Stimulated activated CD4-positive, alpha-beta T cell treated with anti-CD3 and anti-CD28 coated beads, TNF-alpha, amount 100 ng/mL, for 24 hours (primary cell): ENCODE measurements around the gene CSTA.

ENCODE experiments used
- DNase-seq, 3 experiments: peaks; one replicate each; pipeline ENCODE4 v3.0.0-alpha.2; 2020; ENCODE audit warnings: low read depth in 3 of 3

CSTA gene, protein sequence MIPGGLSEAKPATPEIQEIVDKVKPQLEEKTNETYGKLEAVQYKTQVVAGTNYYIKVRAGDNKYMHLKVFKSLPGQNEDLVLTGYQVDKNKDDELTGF

DNA sequence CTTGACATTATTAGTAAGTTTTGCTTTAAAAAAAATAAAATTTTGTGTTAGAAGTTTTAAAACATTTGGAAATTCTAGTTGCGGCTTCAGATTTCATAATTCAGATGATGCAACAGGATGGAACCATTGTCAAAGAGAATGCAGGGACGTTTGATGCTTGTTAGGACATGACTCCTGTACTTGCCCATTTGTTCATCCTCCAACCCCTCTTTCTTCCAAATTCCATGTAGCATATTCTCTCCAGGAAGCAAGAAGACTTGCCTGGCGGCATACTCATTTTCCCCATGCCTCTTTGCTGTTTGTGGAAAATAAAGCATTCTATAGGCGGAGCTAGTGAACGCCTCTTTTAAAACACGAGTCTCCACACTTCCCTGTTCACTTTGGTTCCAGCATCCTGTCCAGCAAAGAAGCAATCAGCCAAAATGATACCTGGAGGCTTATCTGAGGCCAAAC, at the start of gene CSTA:
Gene CSTA (plus strand): TSS at position 378 of the 453 bp plus-strand sequence. CDS start 45 bp downstream, at position 423.
- DNase-seq, result no peak

DNA sequence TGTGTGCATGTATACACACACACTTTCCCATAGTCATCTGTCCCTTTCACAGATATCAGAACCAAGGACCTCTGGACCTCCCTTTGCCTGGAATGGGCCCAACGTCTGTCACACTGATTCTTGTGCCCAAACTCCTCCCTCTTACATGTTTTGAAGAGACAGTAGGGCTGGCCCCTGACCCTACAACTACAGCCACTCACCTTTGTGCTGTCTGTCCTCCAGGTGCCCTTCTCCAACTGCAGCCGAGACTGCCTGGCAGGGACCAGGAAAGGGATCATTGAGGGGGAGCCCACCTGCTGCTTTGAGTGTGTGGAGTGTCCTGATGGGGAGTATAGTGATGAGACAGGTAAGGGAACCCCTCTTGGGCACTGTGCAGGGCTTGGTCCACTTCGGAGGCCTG, 43.2 kb upstream of the CSTA start:
- no peak for DNase-seq

DNA sequence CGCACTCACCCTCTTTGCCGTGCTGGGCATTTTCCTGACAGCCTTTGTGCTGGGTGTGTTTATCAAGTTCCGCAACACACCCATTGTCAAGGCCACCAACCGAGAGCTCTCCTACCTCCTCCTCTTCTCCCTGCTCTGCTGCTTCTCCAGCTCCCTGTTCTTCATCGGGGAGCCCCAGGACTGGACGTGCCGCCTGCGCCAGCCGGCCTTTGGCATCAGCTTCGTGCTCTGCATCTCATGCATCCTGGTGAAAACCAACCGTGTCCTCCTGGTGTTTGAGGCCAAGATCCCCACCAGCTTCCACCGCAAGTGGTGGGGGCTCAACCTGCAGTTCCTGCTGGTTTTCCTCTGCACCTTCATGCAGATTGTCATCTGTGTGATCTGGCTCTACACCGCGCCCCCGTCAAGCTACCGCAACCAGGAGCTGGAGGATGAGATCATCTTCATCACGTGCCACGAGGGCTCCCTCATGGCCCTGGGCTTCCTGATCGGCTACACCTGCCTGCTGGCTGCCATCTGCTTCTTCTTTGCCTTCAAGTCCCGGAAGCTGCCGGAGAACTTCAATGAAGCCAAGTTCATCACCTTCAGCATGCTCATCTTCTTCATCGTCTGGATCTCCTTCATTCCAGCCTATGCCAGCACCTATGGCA, 41.1 kb upstream of the CSTA start:
- DNase-seq, result no peak

DNA sequence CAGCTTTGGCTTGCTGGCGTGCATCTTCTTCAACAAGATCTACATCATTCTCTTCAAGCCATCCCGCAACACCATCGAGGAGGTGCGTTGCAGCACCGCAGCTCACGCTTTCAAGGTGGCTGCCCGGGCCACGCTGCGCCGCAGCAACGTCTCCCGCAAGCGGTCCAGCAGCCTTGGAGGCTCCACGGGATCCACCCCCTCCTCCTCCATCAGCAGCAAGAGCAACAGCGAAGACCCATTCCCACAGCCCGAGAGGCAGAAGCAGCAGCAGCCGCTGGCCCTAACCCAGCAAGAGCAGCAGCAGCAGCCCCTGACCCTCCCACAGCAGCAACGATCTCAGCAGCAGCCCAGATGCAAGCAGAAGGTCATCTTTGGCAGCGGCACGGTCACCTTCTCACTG, 40.6 kb upstream of the CSTA start:
- DNase-seq, result no peak

DNA sequence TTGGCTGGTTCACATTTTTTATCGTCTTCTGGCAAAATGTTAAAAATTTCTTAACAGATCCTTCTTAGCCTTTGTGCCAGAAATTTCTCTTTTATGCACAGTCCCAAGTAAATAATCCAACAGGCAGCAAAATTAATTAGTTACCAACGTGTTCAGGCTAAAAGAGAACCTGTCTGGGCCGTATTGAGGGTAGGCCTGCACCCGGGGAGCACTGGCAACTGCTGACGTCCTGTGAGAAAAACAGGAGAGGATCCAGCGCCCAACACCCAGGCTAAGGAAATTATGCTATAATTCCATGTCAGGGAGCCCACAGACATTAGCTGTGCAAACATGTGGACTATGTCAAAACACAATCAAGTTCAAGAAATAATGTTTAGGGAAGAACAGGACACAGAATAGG, 30.7 kb upstream of the CSTA start:
- no peak for DNase-seq

DNA sequence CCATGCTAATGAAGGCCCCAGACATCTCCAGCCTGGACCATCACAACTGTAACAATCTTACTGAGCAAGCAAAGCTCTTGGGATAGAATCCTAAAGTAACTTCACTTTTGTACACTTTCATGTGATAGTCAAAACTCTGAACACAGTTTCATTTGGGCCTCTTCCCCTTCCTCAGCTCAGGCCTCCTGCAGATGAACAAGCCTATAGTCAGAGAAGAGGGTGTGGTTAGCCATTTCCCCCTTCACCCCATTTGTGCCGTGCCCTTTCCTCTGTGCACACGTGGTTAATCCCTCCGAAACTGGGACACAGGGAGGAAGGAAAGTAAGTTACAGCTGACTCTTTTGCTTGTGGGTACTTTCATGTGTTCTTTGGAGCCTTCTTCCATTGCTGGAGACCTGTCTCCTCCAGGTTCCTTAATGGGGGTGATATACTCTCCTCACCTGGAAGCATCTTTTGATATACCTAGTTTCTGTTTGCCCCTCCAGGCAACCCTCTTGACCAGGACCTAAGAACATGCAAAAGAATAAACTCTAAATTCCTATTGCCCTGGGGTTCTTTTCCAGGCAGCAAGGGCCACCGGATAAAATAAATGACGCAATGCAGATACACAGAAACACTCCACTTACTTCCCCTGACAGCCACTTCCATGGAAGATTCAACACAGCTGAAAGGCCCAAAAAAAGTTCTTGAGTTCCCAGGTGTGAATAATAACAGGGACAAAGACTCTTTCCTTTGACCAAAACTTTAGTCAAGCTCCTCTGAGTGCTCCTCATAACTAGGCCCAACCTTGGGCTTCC, 29.6 kb upstream of the CSTA start:
- no peak for DNase-seq

DNA sequence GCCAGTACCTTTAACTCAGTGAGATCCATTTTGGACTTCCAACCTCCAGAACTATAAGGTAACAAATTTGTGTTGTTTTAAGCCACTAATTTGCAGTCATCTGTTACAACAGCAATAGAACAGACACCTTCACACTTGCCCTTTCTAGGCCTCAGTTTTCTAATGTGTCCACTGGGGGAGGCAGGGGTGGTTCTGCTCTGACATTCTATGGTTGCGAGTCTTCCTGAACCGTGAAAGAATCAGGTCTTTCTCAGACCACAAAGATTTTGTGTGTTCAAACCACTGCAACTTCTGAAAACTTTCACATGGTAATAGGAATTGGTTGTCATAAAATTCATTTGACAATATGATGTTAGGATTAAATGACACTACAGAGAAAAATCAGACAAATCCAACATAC, 26.8 kb upstream of the CSTA start:
- no peak for DNase-seq

DNA sequence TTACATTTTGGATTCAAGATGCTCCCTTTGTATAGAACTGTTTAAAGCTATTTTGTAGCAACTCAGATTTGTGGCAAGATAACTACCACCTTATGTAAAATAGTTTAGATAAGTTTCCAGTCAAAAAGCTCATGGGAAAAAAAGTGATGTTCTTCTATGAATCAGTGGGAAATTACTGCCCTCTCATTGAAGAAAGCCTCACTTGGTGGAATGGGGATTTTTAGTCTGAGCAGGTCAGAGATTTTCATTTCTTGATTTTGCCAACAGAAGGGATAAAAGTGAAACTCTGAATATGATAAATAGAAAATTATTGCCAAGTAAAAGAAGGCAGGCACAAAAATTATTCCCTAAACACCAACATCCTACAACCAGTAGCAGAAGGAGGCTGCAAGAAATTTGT, 25.8 kb upstream of the CSTA start:
- no peak for DNase-seq

DNA sequence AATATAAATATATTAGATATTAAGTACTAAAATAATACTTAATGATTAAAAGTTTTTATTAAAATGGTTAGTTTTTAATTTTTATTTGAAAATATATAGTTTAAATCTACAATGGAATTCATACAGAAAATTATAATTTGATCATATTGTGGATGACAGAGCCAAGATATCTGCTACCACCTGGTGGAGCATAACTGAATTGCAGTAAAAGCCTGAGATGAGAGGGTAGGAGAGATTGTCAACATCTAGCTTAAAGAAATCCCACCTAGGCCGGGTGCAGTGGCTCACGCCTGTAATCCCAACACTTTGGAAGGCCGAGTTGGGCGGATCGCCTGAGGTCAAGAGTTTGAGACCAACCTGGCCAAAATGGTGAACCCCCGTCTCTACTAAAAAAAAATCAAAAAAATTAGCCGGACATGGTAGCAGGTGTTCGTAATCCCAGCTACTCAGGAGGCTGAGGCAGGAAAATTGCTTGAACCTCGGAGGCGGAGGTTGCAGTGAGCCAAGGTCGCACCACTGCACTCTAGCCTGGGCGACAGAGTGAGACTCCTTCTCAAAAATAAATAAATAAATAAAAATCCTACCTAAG, 25.1 kb upstream of the CSTA start:
- peak in 1 of 3 experiments; percentile 23 for DNase-seq

DNA sequence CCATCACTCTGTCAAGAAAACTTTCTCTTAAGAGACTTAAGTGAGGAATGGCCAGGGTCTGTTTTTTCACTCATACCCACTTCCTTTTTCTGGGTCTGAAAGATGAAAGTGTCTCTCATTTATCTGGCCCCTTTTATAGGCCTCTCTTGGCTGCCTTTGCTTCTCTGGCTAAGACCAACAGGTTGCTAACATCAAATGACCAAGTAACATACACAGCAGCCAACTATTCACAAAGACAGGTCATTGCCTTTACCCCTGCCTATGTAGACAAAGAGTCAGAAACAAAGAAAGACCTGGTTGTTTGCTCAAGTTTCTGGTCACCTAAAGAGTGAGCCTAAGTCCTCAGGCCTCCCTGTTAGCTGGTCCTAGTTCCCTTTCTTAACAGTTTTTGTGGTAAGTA, 24.0 kb upstream of the CSTA start:
- DNase-seq, result no peak

DNA sequence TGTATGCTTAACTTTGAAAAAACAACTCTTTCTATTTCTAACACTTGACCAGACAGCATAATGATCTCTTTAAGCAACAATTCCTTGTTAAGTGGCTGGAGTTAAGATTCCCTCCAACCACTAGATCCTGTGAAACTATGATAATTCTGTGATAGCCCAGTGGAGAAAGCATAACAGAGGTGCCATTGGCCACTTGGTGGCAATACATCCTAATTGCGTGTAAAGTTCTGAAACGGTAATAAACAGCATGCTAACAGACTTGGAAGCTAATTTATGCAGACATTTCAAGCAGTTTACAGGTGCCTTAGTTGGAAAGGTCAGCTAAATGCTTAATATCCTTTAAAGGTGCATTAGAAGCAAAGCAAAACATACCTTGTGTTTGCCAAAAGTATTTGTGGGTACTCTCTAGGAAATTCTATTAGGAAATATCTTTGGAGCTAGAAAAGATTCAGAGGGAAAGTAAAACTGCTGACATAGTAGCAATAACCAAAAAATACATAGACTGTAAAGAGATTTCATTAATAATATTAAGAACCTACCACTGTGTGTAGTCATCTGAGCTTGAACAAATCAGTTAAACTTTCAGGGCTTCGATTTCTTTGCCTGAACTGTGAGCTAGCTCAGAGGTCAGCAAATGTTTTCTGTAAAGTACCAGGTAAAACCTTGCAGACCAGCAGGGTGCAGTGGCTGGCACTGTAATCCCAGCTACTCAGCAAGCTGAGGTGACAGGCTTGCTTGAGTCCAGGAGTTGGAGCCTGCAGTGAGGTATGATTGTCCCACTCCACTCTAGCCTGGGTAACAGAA, 19.0 kb upstream of the CSTA start:
- no peak for DNase-seq

DNA sequence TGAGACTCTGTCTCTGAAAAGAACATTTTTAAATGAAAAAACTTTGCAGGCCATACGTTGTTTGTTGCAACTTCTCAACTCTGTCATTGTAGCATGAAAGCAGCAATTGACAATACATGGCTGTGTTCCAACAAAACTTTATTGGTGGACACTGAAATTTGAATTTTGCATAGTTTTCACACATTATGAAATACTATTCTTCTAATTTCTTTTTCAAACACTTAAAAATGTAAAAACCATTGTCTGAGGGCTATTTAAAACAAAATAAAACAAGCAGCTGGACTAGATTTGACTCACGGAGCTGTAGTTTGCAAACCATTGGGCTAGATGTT, 18.5 kb upstream of the CSTA start:
- DNase-seq, result no peak

DNA sequence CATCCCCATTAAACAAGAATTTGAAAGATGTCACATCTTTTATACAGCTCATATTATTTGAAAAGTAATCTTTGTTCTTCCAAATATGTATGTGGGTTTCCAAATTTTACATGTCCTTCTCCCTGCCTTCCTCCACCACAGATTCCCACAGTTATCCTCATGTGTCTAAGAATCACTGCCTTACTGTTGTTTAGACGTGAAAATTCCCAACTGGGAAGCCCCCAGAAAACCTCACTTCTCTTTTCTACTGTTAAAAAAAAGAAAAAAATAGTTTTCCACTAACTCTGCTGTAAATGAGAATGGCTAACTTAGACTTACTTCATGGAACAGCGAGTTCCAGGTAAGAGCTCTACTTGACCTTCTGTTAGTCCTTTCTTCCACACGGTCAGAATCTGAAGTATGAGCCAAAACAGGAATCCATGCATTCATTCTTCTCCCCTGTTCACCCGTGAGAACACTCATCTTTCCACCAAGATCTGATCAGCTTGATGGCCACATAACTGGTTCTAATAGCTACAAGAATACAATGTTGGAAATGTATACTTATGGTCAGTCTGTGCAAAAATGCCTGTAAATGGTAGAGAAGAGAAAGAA, 17.9 kb upstream of the CSTA start:
- DNase-seq, result no peak

DNA sequence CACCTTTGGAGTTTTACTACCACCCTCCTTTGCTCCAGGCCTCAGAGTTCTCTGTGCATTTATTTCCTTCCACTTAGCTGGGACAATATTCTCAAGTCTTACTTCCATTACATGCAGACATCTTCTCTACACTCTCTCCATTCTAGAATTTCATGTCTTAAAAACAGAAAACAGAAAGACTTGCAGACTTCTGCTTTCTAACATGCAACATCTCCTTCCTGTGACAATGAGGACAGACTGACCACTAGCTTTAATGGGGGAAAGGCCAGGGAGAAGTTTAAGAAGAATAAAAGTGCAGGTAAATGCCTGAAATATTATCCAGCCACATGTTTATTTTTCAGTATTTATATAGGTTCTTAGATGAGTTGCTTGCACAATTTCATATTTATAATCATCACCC, 17.1 kb upstream of the CSTA start:
- no peak for DNase-seq

DNA sequence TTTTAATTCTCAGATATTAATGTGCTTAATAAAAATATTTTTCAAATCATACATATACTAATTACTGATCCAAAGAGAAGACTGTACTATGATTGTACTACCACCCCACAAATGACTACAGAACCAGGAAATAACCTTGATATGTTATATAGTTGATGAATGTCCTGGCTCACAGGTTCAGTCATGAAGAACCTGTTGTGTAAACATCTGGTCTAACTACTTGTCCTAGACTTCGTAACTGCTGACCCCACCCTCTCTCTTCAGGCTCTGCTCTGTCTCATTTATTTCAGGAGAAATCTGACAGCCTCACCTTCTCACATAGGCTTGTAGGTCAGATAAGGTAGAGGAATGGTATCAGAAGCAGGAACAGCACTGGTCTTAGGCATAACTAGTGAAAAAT, 14.7 kb upstream of the CSTA start:
- DNase-seq, result no peak

DNA sequence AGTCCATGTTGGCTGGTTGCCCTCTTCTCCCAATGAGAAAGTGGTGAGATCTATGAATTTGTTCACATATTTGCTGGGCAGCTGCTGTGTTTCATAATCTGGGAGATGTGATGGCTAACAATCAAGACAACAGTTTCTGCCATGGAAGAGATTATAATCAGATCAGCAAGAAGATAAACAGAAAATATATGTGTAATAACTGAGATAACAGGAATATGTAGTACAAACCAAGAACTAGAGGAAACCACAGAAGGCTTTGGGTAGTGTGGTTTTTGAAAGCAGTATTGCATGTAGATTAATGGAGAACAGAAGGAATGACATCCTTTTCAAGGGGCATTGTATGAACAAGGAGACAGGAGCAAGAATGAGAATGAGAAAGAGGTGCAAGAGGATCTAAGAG, 12.2 kb upstream of the CSTA start:
- DNase-seq, result no peak

DNA sequence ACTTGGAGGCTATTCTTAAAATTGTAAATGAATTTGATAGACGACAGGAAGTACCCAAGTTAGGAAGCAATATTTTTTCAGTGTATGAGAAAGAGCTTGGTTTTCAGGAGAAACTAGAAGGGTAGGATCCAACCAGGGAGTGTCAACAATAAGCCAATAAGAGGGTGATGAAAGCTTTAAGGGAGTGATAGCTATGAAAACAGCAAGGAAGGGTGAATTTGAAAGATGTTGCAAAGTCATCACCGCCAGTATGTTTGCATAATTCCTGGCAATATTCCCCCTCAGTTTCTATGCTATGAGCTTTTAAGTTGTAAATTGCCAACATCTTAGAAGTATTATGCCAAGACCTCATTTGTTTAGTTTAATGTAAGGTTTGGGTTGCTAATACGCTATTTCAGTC, 11.8 kb upstream of the CSTA start:
- DNase-seq, result no peak

DNA sequence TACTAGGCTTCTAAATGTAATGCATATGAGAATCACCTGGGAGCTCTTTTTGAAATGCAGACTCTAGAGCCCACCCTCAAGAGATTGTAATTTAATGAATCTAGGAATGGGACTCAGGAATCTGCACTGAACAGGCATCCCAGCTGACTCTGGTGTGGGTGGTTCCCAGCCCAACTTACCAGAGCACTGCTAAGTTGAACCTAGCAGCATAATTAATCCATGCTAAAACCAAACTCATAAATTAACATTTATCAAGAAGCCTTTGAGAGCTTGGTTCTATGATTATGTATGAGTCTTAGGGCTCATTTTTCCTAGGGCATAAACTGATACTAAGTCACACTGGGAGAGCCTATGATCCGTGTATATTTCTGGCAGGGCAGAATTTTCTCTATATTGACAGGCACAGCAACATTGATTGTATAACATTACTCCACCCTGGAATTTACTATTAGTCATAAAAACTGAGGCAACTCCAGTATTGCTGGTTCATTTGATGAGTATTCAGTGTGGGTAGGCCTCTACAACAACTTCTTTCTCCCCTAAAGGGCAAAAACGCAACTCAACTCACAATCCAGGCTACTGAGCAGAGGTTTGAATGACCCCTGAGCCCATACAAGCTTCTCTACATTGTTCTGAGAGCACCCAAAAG, 10.7 kb upstream of the CSTA start:
- DNase-seq, result no peak

DNA sequence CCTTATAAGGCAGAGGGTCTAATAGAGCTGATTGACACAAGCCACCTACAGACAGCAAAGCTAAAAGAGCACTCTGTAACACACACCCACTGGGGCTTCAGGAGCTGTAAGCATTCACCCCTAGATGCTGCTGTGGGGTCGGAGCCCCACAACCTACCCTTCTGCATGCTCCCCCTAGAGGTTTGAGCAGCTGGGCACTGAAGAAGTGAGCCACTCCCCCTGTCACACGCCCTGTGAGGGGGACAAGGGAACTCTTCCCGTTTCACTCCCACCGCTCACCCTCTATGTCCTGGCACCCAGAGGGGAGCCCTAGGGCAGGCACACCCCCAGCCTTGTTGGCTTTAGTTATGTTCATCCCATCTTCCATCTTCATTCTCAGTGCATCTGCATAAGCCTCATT, 9.4 kb upstream of the CSTA start:
- no peak for DNase-seq

DNA sequence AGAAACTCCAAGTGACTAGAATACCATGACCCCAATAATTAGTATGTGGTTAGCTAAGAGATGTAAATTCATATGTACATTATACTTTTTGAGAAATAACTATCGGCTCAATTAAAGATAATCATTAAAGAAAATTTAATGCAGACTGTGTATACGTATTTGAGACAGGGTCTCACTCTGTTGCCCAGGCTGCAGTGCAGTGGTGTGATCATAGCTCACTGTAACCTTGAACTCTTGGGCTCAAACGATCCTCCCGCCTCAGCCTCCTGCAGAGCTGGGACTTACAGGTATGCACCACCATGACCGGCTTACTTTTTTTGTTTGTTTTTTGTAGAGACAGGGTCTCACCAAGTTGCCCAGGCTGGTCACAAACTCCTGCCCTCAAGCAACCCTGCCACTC, 8.7 kb upstream of the CSTA start:
- no peak for DNase-seq

DNA sequence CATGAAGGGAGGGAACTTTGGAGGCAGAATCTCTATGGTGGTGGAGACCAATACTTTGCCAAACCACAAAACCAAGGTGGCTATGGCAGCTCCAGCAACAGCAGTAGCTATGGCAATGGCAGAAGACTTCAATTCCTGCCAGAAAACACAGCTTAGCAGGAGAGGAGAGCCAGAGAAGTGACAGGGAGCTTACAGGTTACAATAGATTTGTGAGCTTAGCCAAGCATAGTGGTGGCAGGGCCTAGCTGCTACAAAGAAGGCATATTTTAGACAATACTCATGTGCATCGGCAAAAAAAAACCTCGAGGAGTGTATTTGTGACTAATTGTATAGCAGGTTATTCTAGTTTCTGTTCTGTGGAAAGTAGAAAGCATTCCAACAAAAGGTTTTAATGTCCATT, 6.4 kb upstream of the CSTA start:
- DNase-seq, result no peak
